Right lobe of liver (tissue), 6 donors: ENCODE results near the gene ACSL5. TPM values are rescaled to one million over a fixed set of nuclear protein-coding genes. Genes with fewer than 3 reads are reported as not detected.

Source experiments
- ATAC-seq, 4 donors: fragments of 200-7000 bp; cut with Tn5 transposase; one replicate each; pipeline ENCODE4 v1.9.1; 2020; ENCODE audit warnings: mild to moderate bottlenecking in 4 of 4, moderate library complexity in 4 of 4
- DNase-seq, 3 donors: peaks; one replicate each; pipeline ENCODE4 v3.0.0-alpha.2; 2020
- H3K27ac ChIP-seq, 3 donors: fragments of 200-600 bp; one replicate each; pipeline ENCODE4 v1.8.0; 2022
- H3K27me3 ChIP-seq, 2 donors: fragments of 200-600 bp; one replicate each; pipeline ENCODE4 v1.8.0; 2022
- H3K36me3 ChIP-seq, 4 donors: fragments of 200-600 bp; sonication (generic) in 1 of 4; one replicate each; pipeline versions ENCODE4 v1.5.1 to v1.8.0; 2017 to 2022; ENCODE audit warnings: control low read depth in 1 of 4
- H3K4me1 ChIP-seq, 4 donors: fragments of 200-600 bp; sonication (generic) in 1 of 4; one replicate each; pipeline versions ENCODE4 v1.5.1 to v1.8.0; 2017 to 2022; ENCODE audit warnings: control low read depth in 1 of 4
- H3K4me3 ChIP-seq, 3 donors: fragments of 200-600 bp; one replicate each; pipeline ENCODE4 v1.8.0; 2022
- H3K9me3 ChIP-seq, 4 donors: fragments of 200-600 bp; sonication (generic) in 1 of 4; one replicate each; pipeline versions ENCODE4 v1.5.1 to v1.8.0; 2017 to 2022; ENCODE audit warnings: control low read depth in 1 of 4
- CTCF ChIP-seq, 4 donors: fragments of 200-600 bp in 3 of 4; fragments of 450-650 bp in 1 of 4; IDR thresholded peaks; one replicate each; pipeline versions ENCODE4 v1.5.1 to v1.8.0; 2016 to 2022; ENCODE audit warnings: antibody characterized with exemption in 4 of 4, mild to moderate bottlenecking in 2 of 4
- POLR2A ChIP-seq: fragments of 450-650 bp; IDR thresholded peaks from one replicate; pipeline ENCODE4 v1.6.1; 2017; ENCODE audit warnings: antibody characterized with exemption, mild to moderate bottlenecking
- WGBS: methylation state at CpG from one replicate; pipeline ENCODE4 v1.1.6; 2018; ENCODE audit warnings: low coverage, low lambda C conversion rate; ENCODE audit not compliant: insufficient coverage; ENCODE audit errors: missing lambda C conversion rate; 5-methylcytosine and 5-hydroxymethylcytosine counted together
- intact Hi-C, 2 donors: fragments of 100-400 bp; cut with DNase I; formaldehyde crosslinking; loops; one replicate each; pipeline versions ENCODE4 v1.11.2 to v1.14.1; 2022
- total RNA-seq, 6 experiments: library from RNA; depleted of rRNA in 2 of 6; stranded (reverse); fragments of >200 nt in 2 of 6; fragmentation: NEBNext Ultra II Directional in 3 of 6; extraction: Animal tissue kit (Norgen Biotek cat#: 25700) in 3 of 6; gene quantifications; one replicate each; pipeline versions ENCODE4 v1.1.0 to v1.2.4, GENCODE V29; 2016 to 2023
- donor health status: DM: no; HTN: yes; CAD: no.
- donor health status: DM: no; HTN: no; CAD: no.
- donor health status: DM: no; HTN: no; CAD: no.
- donor health status: DM: no; HTN: yes; CAD: no.
- donor health status: DM: no; HTN: yes; CAD: no.

ACSL5 gene
- total RNA-seq, 6 experiments from 2014 or later, result 35.1 to 92.4 (median 73.8) TPM

GRCh38 chr10:112343056-112343806 lies 30.7 kb upstream of the ACSL5 start:
- no peak overlapping the region for H3K27ac ChIP-seq
- DNase-seq (no peak), ATAC-seq (peak in 1 of 4 donors; percentile 35)
- H3K36me3 ChIP-seq, result no peaks in the 10 kb centered on the region
- no peak overlapping the region for H3K4me3 ChIP-seq
- WGBS, result 52% methylated on average over 4 of the region's 5 CpGs
- no peak for TF ChIP-seq POLR2A
- TF ChIP-seq CTCF (IDR thresholded peaks at IDR 0.05), result no peak
- intact Hi-C loops, result no loop called here
- H3K27me3 ChIP-seq, result no peaks in the 10 kb centered on the region
- H3K9me3 ChIP-seq, result no peaks in the 10 kb centered on the region
- peaks cover 0 to 11% (median 0%) of the 10 kb centered on the region in 4 donors for H3K4me1 ChIP-seq

- 100% methylated on average over 1 of the region's 6 CpGs for WGBS
- DNase-seq, result no peak
- intact Hi-C loops, result no loop called here
- Histone ChIP-seq H3K27ac (no peak overlapping the region), H3K36me3 (no peaks in the 10 kb centered on the region), H3K4me3 (no peak overlapping the region), H3K27me3 (no peaks in the 10 kb centered on the region), H3K4me1 (peaks cover 0 to 19% (median 0%) of the 10 kb centered on the region in 4 donors), H3K9me3 (no peaks in the 10 kb centered on the region)
- TF ChIP-seq POLR2A, result no peak
- TF ChIP-seq CTCF (IDR thresholded peaks at IDR 0.05), result peak in 3 of 4 donors; percentile 6 to 19 (median 13)
- ATAC-seq, result peak in 1 of 4 donors; percentile 32
These were observed 29.7 kb upstream of the ACSL5 start for GRCh38 chr10:112344261-112344660.

DNA sequence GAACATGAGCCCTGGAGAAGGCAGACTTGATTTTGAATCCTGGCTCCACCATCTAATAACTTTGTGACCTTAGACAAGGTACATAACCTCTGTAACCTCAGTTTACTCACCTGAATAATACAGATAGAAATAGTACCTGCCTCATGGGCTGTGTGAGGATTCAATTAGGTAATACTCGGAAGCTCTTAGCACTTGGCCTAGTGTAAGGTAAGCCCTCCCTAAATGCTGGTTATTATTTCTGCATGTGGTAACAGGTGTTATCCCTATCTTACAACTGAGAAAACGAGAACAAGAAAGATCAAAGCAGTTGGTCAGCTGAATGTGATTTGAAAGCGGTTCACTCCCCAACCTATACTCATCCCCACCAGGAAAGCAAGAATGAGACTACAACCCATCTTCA lies 28.7 kb upstream of the ACSL5 start:
- TF ChIP-seq POLR2A, result no peak
- TF ChIP-seq CTCF (IDR thresholded peaks at IDR 0.05), result no peak

DNA sequence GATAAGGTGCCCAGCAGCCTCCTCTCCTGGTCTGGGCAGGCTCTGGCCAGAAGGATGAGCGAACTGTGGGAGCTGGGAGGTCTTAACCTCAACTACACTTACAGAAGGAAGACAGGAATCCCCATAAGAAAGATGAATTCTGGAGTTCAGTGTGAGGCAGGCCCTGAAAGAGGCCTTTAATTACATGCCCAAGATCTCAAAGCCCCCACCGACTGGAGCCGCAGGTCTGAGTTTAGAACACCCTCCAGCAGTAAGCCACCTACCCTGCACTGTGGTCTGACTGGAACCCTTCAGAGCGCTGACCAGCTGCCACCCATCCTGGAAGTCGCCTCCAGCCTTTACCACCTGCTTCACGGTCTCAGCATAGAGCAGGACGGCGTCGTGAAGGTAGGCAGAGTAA lies 28.2 kb upstream of the ACSL5 start:
- H3K27me3 ChIP-seq, result no peaks in the 10 kb centered on the region
- H3K27ac ChIP-seq, result no peak overlapping the region
- ATAC-seq (no peak), DNase-seq (no peak)
- intact Hi-C loops, result no loop called here
- H3K36me3 ChIP-seq, result no peaks in the 10 kb centered on the region
- no CpG with 5 or more reads among the region's 9 CpGs for WGBS
- H3K4me1 ChIP-seq, result peaks cover 0 to 19% (median 0%) of the 10 kb centered on the region in 4 donors
- TF ChIP-seq CTCF (IDR thresholded peaks at IDR 0.05) (no peak), POLR2A (no peak)
- no peaks in the 10 kb centered on the region for H3K9me3 ChIP-seq
- H3K4me3 ChIP-seq, result no peak overlapping the region

More for the DNA sequence above, 28.7 kb upstream of the ACSL5 start:
- Histone ChIP-seq H3K4me1 (peaks cover 0 to 19% (median 0%) of the 10 kb centered on the region in 4 donors), H3K27ac (no peak overlapping the region), H3K4me3 (no peak overlapping the region), H3K9me3 (no peaks in the 10 kb centered on the region), H3K36me3 (no peaks in the 10 kb centered on the region), H3K27me3 (no peaks in the 10 kb centered on the region)
- intact Hi-C loops, result no loop called here
- DNase-seq (no peak), ATAC-seq (no peak)
- 50% methylated on average over 3 of the region's 3 CpGs for WGBS
